Measurements from ENCODE around the gene EDIL3.

- TF ChIP-seq CTCF (IDR thresholded peaks at IDR 0.05; ENCODE audit: low read depth, low read length, poor library complexity, severe bottlenecking) = no peak
- TF ChIP-seq EZH2phosphoT487 (IDR thresholded peaks at IDR 0.05; ENCODE audit: borderline replicate concordance, low read length) = no peak
Measured at GRCh38 chr5:84287951-84288350, 96.7 kb downstream of the EDIL3 start.

Measured in DOHH2 (cell line).